GM12865 (cell line): ENCODE data around the gene ACOXL.
A peak's percentile ranks its signal among the peaks of the same experiment; 100 is the strongest.

Experiments
- DNase-seq: peaks from one replicate; pipeline ENCODE4 v3.0.0; 2010; ENCODE audit warnings: low read depth
- H3K4me3 ChIP-seq: 2 replicates; pipeline ENCODE4 v1.5.1; 2011; ENCODE audit warnings: mild to moderate bottlenecking, low read depth, low read length, control low read depth
- CTCF ChIP-seq: IDR thresholded peaks from 2 replicates; pipeline ENCODE4 v1.5.1; 2011; ENCODE audit warnings: low read length, control low read depth, low read depth, inconsistent platforms; ENCODE audit not compliant: insufficient read depth; ENCODE audit errors: missing control alignments

The ACOXL gene

GRCh38 chr2:111157071-111157661 is 424.8 kb downstream of the ACOXL start:
- peak; percentile 59 for DNase-seq
- no peak for TF ChIP-seq CTCF

GRCh38 chr2:111157798-111158197 is 425.4 kb downstream of the ACOXL start:
- DNase-seq: peak; percentile 78
- H3K4me3 ChIP-seq: no peak overlapping the region
- TF ChIP-seq CTCF: no peak

More at GRCh38 chr2:111157071-111157661, 424.8 kb downstream of the ACOXL start:
- H3K4me3 ChIP-seq: no peak overlapping the region

- no peak overlapping the region for H3K4me3 ChIP-seq
- no peak for DNase-seq
Observed at GRCh38 chr2:111159641-111160040, 427.3 kb downstream of the ACOXL start.

GRCh38 chr2:111160758-111161157 is 428.4 kb downstream of the ACOXL start:
- H3K4me3 ChIP-seq: no peak overlapping the region
- no peak for TF ChIP-seq CTCF
- no peak for DNase-seq

More at GRCh38 chr2:111159641-111160040, 427.3 kb downstream of the ACOXL start:
- TF ChIP-seq CTCF: no peak

DNA sequence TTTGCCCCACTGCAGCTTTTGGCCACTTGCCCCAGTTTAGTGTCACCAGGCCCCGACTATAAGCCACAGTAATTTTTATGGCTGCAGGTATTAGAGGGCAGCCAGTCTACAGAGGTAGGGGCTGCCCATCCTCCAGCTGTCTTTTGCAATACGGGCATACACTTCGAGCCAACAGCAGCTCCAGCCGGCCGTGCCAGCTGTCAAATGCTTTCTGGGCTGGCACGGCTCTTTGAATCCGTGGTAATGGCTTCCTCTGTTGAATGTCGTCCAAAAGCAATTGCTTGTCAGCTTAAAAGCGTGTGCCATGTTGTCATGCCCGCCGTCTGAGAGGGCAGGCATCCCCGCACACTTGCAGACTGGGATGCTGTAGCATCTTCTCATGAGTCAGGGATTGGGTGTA is 429.6 kb downstream of the ACOXL start:
- DNase-seq: no peak

GRCh38 chr2:111162718-111163331 is 430.5 kb downstream of the ACOXL start:
- no peak overlapping the region for H3K4me3 ChIP-seq
- DNase-seq: peak; percentile 15
- no peak for TF ChIP-seq CTCF

More for the DNA sequence above, 429.6 kb downstream of the ACOXL start:
- no peak for TF ChIP-seq CTCF
- no peak overlapping the region for H3K4me3 ChIP-seq

DNA sequence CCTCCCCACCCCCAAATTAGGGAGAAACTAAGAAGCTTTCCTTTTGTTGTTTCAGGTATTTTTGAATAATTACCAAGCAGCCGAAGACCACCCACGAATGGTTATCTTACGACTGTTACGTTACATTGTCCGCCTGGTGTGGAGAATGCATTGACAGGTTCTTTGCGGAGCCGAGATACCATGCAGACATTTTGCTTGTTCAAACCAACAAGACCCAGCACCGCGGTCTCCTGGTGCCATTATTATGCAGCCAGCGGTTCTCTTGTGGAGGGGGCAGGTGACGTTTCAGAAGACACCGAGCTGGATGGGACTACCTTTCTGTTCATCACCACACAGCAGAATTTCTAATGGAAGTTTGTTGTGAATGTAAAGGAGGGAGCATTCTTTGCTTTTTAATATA is 431.7 kb downstream of the ACOXL start:
- no peak overlapping the region for H3K4me3 ChIP-seq
- DNase-seq: no peak
- TF ChIP-seq CTCF: no peak
